HepG2 (cell line): ENCODE measurements around the gene NUDT17. TPM values are rescaled to one million over a fixed set of nuclear protein-coding genes. Genes with fewer than 3 reads are reported as not detected.

Source experiments
- AHR ChIP-seq: IDR thresholded peaks from 2 replicates; pipeline ENCODE4 v1.6.1; 2018; ENCODE audit warnings: missing genetic modification reagents, missing compliant biosample characterization
- CBFB ChIP-seq: sonication (generic); formaldehyde crosslinking; IDR thresholded peaks from 2 replicates; pipeline ENCODE4 v1.4.0; 2020; ENCODE audit warnings: missing genetic modification reagents
- FOXP1 ChIP-seq, 2 experiments: fragments of 450-650 bp in 1 of 2; IDR thresholded peaks; 2 replicates each; pipeline ENCODE4 v1.6.1; 2017 to 2018; ENCODE audit warnings: antibody characterized with exemption in 1 of 2
- GPN1 ChIP-seq: sonication (generic); formaldehyde crosslinking; IDR thresholded peaks from 2 replicates; pipeline ENCODE4 v1.5.1; 2020; ENCODE audit warnings: missing genetic modification reagents, borderline replicate concordance
- ISL2 ChIP-seq: sonication (generic); formaldehyde crosslinking; IDR thresholded peaks from 2 replicates; pipeline ENCODE4 v1.5.0; 2020; ENCODE audit warnings: missing genetic modification reagents
- MTA3 ChIP-seq: sonication (generic); formaldehyde crosslinking; IDR thresholded peaks from 2 replicates; pipeline ENCODE4 v1.4.0; 2020; ENCODE audit warnings: missing genetic modification reagents
- PCBP2 ChIP-seq: fragments of 200-400 bp; formaldehyde crosslinking; optimal IDR thresholded peaks from 2 replicates; pipeline ENCODE3; 2018; ENCODE audit warnings: low read length, low read depth; ENCODE audit not compliant: poor library complexity, severe bottlenecking
- PHF8 ChIP-seq: sonication (generic); formaldehyde crosslinking; IDR thresholded peaks from 2 replicates; pipeline ENCODE4 v1.5.0; 2020; ENCODE audit warnings: missing genetic modification reagents
- PLRG1 ChIP-seq: fragments of 450-650 bp; conservative IDR thresholded peaks from 2 replicates; pipeline ENCODE4 v1.6.1; 2016
- SMAD3 ChIP-seq: sonication (generic); formaldehyde crosslinking; IDR thresholded peaks from 2 replicates; pipeline ENCODE4 v1.4.0; 2020; ENCODE audit warnings: missing genetic modification reagents
- SMAD9 ChIP-seq: sonication (generic); formaldehyde crosslinking; IDR thresholded peaks from 2 replicates; pipeline ENCODE4 v1.5.1; 2020; ENCODE audit warnings: mild to moderate bottlenecking, missing genetic modification reagents
- ZC3H13 ChIP-seq: sonication (generic); formaldehyde crosslinking; IDR thresholded peaks from 2 replicates; pipeline ENCODE4 v1.8.1; 2023; ENCODE audit warnings: mild to moderate bottlenecking, missing genetic modification reagents, moderate library complexity
- ZFP1 ChIP-seq: IDR thresholded peaks from 2 replicates; pipeline ENCODE4 v1.6.1; 2016
- ZFP90 ChIP-seq: sonication (generic); formaldehyde crosslinking; IDR thresholded peaks from 2 replicates; pipeline ENCODE4 v1.8.0; 2022; ENCODE audit warnings: missing genetic modification reagents, mild to moderate bottlenecking, inconsistent platforms, borderline replicate concordance
- ZFX ChIP-seq: sonication (generic); formaldehyde crosslinking; IDR thresholded peaks from 2 replicates; pipeline ENCODE4 v1.4.0; 2020; ENCODE audit warnings: mild to moderate bottlenecking, low read depth, missing genetic modification reagents, moderate library complexity
- ZNF782 ChIP-seq: sonication (generic); formaldehyde crosslinking; IDR thresholded peaks from 2 replicates; pipeline ENCODE4 v1.4.0; 2020; ENCODE audit warnings: missing genetic modification reagents, mild to moderate bottlenecking, borderline replicate concordance
- polyA plus RNA-seq, 8 experiments: library from polyadenylated mRNA; depleted of rRNA in 3 of 8; stranded (reverse) in 7 of 8; unstranded in 1 of 8; fragments of >200 nt; fragmentation: Illumina TruSeq in 4 of 8; extraction: Trizol in 4 of 8; gene quantifications; 2 replicates each; pipeline versions ENCODE4 v1.2.1 to v1.2.3, GENCODE V29; 2011 to 2016; ENCODE audit warnings: low read depth in 4 of 8, missing spikeins in 1 of 8, mixed read lengths in 1 of 8; ENCODE audit not compliant: insufficient read depth in 1 of 8
- total RNA-seq, 5 experiments: library from RNA; depleted of rRNA; stranded (reverse); fragments of >200 nt; fragmentation: Illumina TruSeq; extraction: Trizol; gene quantifications; 2 replicates each; pipeline ENCODE4 v1.2.3, GENCODE V29; 2016; ENCODE audit warnings: low read depth in 1 of 5
- TF ChIP-seq, protein P1 (sequence below), 2 experiments: fragments of 450-650 bp in 1 of 2; sonication (generic) in 1 of 2; formaldehyde crosslinking; IDR thresholded peaks; 2 replicates each; pipeline versions ENCODE4 v1.5.0 to v1.8.0; 2020 to 2022; ENCODE audit warnings: mild to moderate bottlenecking in 1 of 2, missing genetic modification reagents in 1 of 2
- TF ChIP-seq, protein P2 (sequence below): sonication (generic); formaldehyde crosslinking; IDR thresholded peaks from 2 replicates; pipeline ENCODE4 v1.4.0; 2020; ENCODE audit warnings: missing genetic modification reagents, low read depth, mild to moderate bottlenecking, borderline replicate concordance
- TF ChIP-seq, protein P3 (sequence below): sonication (generic); formaldehyde crosslinking; IDR thresholded peaks from 2 replicates; pipeline ENCODE4 v1.5.1; 2020; ENCODE audit warnings: mild to moderate bottlenecking, missing genetic modification reagents, borderline replicate concordance

The NUDT17 gene
- total and polyA plus RNA-seq, 2 of the 13 experiments (the other 11 are each of a cell fraction or from before 2014, with no cell fraction given) = 2.6 to 5.8 TPM

DNA sequence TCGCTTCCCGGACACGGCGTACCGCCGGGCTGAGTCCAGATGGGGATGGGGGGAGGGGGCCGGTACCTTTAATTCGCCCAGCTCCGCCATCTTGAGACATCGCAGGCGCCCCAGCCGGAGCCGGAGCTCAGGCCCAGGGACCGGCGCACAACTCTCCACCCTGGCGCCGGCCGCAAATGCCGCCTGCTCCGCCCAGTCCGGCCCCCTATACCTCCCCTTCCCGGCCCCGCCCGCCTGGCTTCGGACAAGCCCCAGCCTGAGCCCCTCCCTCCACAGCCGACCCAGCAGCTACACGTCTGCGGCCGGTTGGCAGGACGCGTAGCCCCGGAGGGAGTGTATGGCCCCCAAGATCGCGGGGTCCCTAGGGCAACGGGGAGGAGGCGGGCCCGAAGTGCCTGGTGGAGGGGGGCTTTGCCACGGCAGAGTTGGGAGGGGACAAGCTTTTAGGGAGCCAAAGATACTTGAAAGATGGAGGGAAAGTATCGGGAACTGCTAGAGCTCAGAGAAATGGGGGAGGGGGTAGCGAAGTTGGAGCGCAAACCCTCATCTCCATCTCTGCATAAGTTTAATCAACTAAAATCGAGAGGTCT is 13.6 kb downstream of the NUDT17 start, which contains the start of gene PIAS3 (continued):
- TF ChIP-seq, protein P1, sequence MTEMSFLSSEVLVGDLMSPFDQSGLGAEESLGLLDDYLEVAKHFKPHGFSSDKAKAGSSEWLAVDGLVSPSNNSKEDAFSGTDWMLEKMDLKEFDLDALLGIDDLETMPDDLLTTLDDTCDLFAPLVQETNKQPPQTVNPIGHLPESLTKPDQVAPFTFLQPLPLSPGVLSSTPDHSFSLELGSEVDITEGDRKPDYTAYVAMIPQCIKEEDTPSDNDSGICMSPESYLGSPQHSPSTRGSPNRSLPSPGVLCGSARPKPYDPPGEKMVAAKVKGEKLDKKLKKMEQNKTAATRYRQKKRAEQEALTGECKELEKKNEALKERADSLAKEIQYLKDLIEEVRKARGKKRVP (CRISPR knock-in tag; IDR thresholded peaks at IDR 0.05) = peak in 1 of 2 experiments; percentile 43; a peak in 1 of 4 replicates
- 0 out of 2 replicates have a peak, but pooled peaks have one; percentile 62 for TF ChIP-seq ZFP90 (CRISPR knock-in tag)
- TF ChIP-seq ZFP1 (CRISPR knock-in tag) = no peak
- no peak for TF ChIP-seq MTA3
- TF ChIP-seq AHR (CRISPR knock-in tag) = no peak; the same call in 1 of the 2 replicates
- peak; percentile 24; the same call in 1 of the 2 replicates for TF ChIP-seq CBFB
- no peak for TF ChIP-seq PLRG1
- TF ChIP-seq SMAD9 (CRISPR knock-in tag) = no peak
- 0 out of 2 replicates have a peak, but pooled peaks have one; percentile 12 for TF ChIP-seq ISL2 (CRISPR knock-in tag)
- no peak for TF ChIP-seq ZC3H13 (CRISPR knock-in tag)
- TF ChIP-seq FOXP1 (IDR thresholded peaks at IDR 0.05) = no peak
- no peak for TF ChIP-seq FOXP1 (CRISPR knock-in tag; IDR thresholded peaks at IDR 0.05)
- TF ChIP-seq, protein P2, sequence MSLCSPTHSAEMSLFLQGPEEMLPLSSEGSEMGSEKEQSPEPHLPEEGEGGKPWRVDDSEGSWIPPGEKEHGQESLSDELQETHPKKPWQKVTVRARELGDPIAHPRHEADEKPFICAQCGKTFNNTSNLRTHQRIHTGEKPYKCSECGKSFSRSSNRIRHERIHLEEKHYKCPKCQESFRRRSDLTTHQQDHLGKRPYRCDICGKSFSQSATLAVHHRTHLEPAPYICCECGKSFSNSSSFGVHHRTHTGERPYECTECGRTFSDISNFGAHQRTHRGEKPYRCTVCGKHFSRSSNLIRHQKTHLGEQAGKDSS (CRISPR knock-in tag) = peak; percentile 62; the same call in 1 of the 2 replicates
- TF ChIP-seq PCBP2 = no peak
- TF ChIP-seq ZFX (CRISPR knock-in tag) = peak; percentile 43
- 0 out of 2 replicates have a peak, but pooled peaks have one; percentile 38 for TF ChIP-seq ZNF782 (CRISPR knock-in tag)
- TF ChIP-seq, protein P3, sequence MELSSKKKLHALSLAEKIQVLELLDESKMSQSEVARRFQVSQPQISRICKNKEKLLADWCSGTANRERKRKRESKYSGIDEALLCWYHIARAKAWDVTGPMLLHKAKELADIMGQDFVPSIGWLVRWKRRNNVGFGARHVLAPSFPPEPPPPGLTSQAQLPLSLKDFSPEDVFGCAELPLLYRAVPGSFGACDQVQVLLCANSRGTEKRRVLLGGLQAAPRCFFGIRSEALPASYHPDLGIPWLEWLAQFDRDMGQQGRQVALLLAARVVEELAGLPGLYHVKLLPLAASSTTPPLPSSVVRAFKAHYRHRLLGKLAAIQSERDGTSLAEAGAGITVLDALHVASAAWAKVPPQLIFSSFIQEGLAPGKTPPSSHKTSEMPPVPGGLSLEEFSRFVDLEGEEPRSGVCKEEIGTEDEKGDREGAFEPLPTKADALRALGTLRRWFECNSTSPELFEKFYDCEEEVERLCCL = peak; percentile 77; the same call in 1 of the 2 replicates
- TF ChIP-seq GPN1 = no peak
- TF ChIP-seq SMAD3 (CRISPR knock-in tag) = 0 out of 2 replicates have a peak, but pooled peaks have one; percentile 32
- peak; percentile 60; the same call in 1 of the 2 replicates for TF ChIP-seq PHF8
